Uterus (tissue), 4 donors: ENCODE results near the gene PLCL1. TPM values are rescaled to one million over a fixed set of nuclear protein-coding genes. Genes with fewer than 3 reads are reported as not detected.

Experiments
- DNase-seq, 2 donors: peaks; one replicate each; pipeline ENCODE4 v3.0.0-alpha.2; 2019 to 2020
- H3K27ac ChIP-seq, 2 donors: fragments of 200-600 bp; sonication (generic); 1 replicate in 1 of 2; 2 replicates in 1 of 2; pipeline ENCODE4 v1.5.1; 2016 to 2018
- H3K27me3 ChIP-seq, 2 donors: fragments of 200-600 bp; sonication (generic); one replicate each; pipeline ENCODE4 v1.5.1; 2018 to 2019; ENCODE audit warnings: control low read depth in 1 of 2
- H3K36me3 ChIP-seq, 2 donors: fragments of 200-600 bp; sonication (generic); one replicate each; pipeline ENCODE4 v1.5.1; 2019; ENCODE audit warnings: control low read depth in 1 of 2
- H3K4me1 ChIP-seq, 2 donors: fragments of 200-600 bp; sonication (generic); one replicate each; pipeline ENCODE4 v1.5.1; 2018 to 2019; ENCODE audit warnings: control low read depth in 1 of 2
- H3K4me3 ChIP-seq, 2 donors: fragments of 200-600 bp; sonication (generic); 1 replicate in 1 of 2; 2 replicates in 1 of 2; pipeline ENCODE4 v1.5.1; 2018 to 2019; ENCODE audit warnings: mild to moderate bottlenecking in 1 of 2
- H3K9me3 ChIP-seq, 2 donors: fragments of 200-600 bp; sonication (generic); one replicate each; pipeline ENCODE4 v1.5.1; 2019; ENCODE audit warnings: control low read depth in 1 of 2
- POLR2A ChIP-seq, 2 donors: fragments of 450-650 bp; IDR thresholded peaks; one replicate each; pipeline ENCODE4 v1.6.1; 2016; ENCODE audit warnings: antibody characterized with exemption in 2 of 2, mild to moderate bottlenecking in 1 of 2, moderate library complexity in 1 of 2
- intact Hi-C: fragments of 100-400 bp; cut with DNase I; formaldehyde crosslinking; loops from one replicate; pipeline ENCODE4 v1.15.1; 2023; ENCODE audit warnings: low total_unique reads
- total RNA-seq, 4 donors: library from RNA; depleted of rRNA in 3 of 4; stranded (reverse); fragments of >200 nt in 3 of 4; gene quantifications; one replicate each; pipeline versions ENCODE4 v1.1.0 to v1.2.4, GENCODE V29; 2014 to 2023
- TF ChIP-seq, protein P1 (sequence below), 4 experiments: fragments of 200-600 bp in 2 of 4; fragments of 450-650 bp in 2 of 4; sonication (generic) in 2 of 4; IDR thresholded peaks; one replicate each; pipeline ENCODE4 v1.5.1; 2016 to 2019; ENCODE audit warnings: antibody characterized with exemption in 4 of 4, mild to moderate bottlenecking in 2 of 4, moderate library complexity in 1 of 4
- donor health status: DM: yes; HTN: yes; CAD: no.

The PLCL1 gene
- total RNA-seq, 4 donors from 2014 or later: 7.3 to 32.5 (median 15.0) TPM

DNA sequence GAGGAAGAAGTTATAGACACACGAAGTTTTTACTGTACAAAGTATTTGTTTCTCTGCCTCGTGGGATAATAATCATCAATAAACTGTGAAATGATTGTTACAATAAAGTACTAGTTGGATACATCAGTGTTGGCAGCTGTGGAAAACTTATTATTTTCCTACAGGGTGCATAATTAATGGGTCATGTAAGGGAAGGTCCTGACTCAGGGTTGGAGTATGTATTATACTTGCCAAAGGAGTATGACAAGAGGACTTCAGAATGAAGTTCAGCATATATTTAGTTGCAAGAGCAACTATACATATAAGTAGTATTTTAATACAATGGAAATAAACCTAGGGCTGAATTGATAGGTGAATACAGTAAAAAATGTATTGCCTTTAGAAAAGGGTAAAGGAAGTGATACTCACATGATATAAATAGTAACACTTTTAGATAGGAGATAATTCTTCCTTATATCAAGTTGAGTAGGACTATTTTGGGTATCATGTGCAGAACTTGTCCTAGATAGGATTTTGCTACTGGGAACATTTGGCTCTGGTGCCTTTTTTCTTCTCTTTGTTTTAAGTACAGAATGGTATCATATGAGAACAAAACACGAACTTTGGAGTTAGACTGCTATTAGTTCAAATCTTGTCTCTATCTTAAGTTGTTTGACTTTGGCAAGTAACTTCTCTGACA lies 79.1 kb downstream of the PLCL1 start:
- Histone ChIP-seq H3K27me3 (no peaks in the 10 kb centered on the region), H3K9me3 (no peaks in the 10 kb centered on the region), H3K4me1 (no peaks in the 10 kb centered on the region), H3K27ac (no peak overlapping the region), H3K4me3 (no peak overlapping the region), H3K36me3 (no peaks in the 10 kb centered on the region)
- DNase-seq: no peak
- intact Hi-C loops: no loop called here
- TF ChIP-seq, protein P1, sequence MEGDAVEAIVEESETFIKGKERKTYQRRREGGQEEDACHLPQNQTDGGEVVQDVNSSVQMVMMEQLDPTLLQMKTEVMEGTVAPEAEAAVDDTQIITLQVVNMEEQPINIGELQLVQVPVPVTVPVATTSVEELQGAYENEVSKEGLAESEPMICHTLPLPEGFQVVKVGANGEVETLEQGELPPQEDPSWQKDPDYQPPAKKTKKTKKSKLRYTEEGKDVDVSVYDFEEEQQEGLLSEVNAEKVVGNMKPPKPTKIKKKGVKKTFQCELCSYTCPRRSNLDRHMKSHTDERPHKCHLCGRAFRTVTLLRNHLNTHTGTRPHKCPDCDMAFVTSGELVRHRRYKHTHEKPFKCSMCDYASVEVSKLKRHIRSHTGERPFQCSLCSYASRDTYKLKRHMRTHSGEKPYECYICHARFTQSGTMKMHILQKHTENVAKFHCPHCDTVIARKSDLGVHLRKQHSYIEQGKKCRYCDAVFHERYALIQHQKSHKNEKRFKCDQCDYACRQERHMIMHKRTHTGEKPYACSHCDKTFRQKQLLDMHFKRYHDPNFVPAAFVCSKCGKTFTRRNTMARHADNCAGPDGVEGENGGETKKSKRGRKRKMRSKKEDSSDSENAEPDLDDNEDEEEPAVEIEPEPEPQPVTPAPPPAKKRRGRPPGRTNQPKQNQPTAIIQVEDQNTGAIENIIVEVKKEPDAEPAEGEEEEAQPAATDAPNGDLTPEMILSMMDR (IDR thresholded peaks at IDR 0.05): no peak
- TF ChIP-seq POLR2A (IDR thresholded peaks at IDR 0.05): no peak

DNA sequence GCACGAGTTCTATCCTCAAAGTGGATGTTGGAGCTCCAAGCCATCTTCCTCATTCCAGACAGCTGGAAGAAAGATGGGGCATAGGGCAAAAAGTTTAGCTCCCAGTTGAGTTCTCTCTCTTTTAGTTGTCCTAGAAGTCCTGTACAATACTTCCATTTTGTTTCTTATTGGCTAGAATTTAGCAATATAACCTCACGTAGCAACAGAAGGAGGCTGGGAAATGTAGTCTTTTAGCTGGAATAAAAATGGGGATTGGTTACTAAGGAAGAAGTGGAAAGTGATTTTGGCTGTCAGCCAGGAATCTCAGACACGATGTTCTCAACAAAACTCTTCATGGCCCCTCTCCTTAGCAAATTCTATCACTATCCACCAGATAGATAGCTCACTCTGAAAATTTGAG lies 79.9 kb downstream of the PLCL1 start:
- Histone ChIP-seq H3K4me1 (no peaks in the 10 kb centered on the region), H3K9me3 (no peaks in the 10 kb centered on the region), H3K27me3 (no peaks in the 10 kb centered on the region), H3K36me3 (no peaks in the 10 kb centered on the region), H3K27ac (no peak overlapping the region), H3K4me3 (no peak overlapping the region)
- intact Hi-C loops: no loop called here
- no peak for TF ChIP-seq POLR2A (IDR thresholded peaks at IDR 0.05)
- TF ChIP-seq, protein P1 (IDR thresholded peaks at IDR 0.05): no peak
- no peak for DNase-seq

DNA sequence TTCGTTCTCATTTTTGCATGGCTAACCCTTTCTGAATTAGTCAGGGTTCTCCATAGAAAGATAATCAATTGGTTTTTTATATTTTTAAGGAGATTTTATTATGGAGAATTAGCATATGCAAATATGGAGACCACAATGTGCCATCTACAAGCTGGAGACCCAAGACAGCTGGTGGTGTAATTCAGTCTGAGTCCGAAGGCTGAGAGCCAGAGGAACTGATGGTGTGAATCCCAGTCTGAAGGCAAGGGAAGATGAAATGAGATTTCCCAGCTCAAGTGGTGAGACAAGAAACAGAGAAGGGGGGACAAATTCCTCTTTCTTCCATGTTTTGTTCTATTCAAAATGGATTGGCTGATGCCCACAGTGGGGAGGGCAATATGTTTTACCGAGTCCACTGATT lies 80.7 kb downstream of the PLCL1 start:
- H3K27ac ChIP-seq: no peak overlapping the region
- H3K36me3 ChIP-seq: no peaks in the 10 kb centered on the region
- TF ChIP-seq POLR2A (IDR thresholded peaks at IDR 0.05): no peak
- TF ChIP-seq, protein P1 (IDR thresholded peaks at IDR 0.05): no peak
- H3K4me1 ChIP-seq: no peaks in the 10 kb centered on the region
- no peaks in the 10 kb centered on the region for H3K9me3 ChIP-seq
- intact Hi-C loops: no loop called here
- H3K27me3 ChIP-seq: no peaks in the 10 kb centered on the region
- DNase-seq: no peak
- no peak overlapping the region for H3K4me3 ChIP-seq

DNA sequence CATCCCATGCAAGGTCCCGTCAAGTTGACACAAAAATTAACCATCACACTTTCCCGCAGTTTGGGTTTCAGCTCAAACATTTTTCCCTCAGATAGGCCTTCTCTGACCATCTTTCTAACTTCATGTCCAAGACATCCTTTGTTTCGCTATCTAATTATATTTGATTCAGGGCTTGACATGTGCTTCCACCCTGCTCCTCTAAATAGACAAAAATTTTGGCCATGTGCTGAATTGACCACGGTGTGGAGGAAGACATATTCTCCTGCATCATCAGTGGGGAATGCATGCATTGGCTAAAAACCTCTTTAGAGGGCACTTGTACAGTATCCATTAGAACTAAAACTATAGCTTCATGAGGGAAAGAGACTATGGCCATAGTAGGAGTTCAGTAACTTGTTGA lies 81.2 kb downstream of the PLCL1 start:
- H3K9me3 ChIP-seq: no peaks in the 10 kb centered on the region
- intact Hi-C loops: no loop called here
- no peak overlapping the region for H3K27ac ChIP-seq
- H3K36me3 ChIP-seq: no peaks in the 10 kb centered on the region
- no peak overlapping the region for H3K4me3 ChIP-seq
- no peaks in the 10 kb centered on the region for H3K4me1 ChIP-seq
- no peak for TF ChIP-seq POLR2A (IDR thresholded peaks at IDR 0.05)
- TF ChIP-seq, protein P1 (IDR thresholded peaks at IDR 0.05): no peak
- no peaks in the 10 kb centered on the region for H3K27me3 ChIP-seq
- DNase-seq: no peak

DNA sequence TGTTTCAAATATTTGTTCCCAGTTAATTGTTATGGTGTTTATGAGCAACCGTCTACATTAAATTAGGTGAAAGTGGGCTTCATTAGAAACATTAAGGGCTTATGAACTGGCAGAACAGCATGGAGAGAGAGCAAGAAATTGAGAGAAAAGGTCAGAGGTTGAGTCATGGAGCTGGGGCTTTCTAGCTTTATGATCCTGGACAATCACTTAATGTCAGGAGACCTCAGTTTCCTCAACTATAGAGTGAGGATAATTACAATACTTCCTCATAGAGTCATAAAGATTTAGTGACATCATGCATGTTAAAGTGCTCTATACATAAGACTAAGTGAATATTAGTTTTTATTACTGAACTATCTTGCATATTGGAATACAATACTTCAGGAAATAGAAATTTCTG lies 83.9 kb downstream of the PLCL1 start:
- Histone ChIP-seq H3K9me3 (no peaks in the 10 kb centered on the region), H3K4me1 (peaks cover 0 to 7% of the 10 kb centered on the region in 2 donors), H3K4me3 (no peak overlapping the region), H3K36me3 (no peaks in the 10 kb centered on the region), H3K27ac (no peak overlapping the region), H3K27me3 (no peaks in the 10 kb centered on the region)
- DNase-seq: no peak
- TF ChIP-seq, protein P1 (IDR thresholded peaks at IDR 0.05): no peak
- TF ChIP-seq POLR2A (IDR thresholded peaks at IDR 0.05): no peak
- intact Hi-C loops: no loop called here
